Liver (tissue), 3 donors: Measurements from ENCODE around the gene FARS2.

Experiments
- TAF1 ChIP-seq: conservative IDR thresholded peaks from 2 replicates; pipeline ENCODE4 v1.6.1; 2016; ENCODE audit warnings: antibody characterized with exemption, mild to moderate bottlenecking
- TF ChIP-seq, protein P1 (sequence below): fragments of 150-350 bp; IDR thresholded peaks from 2 replicates; pipeline ENCODE4 v1.5.1; 2017; ENCODE audit warnings: improper control_type of control experiment, low read depth, low read length; ENCODE audit not compliant: missing input control
- donor health status: healthy.
- donor health status: healthy.

DNA sequence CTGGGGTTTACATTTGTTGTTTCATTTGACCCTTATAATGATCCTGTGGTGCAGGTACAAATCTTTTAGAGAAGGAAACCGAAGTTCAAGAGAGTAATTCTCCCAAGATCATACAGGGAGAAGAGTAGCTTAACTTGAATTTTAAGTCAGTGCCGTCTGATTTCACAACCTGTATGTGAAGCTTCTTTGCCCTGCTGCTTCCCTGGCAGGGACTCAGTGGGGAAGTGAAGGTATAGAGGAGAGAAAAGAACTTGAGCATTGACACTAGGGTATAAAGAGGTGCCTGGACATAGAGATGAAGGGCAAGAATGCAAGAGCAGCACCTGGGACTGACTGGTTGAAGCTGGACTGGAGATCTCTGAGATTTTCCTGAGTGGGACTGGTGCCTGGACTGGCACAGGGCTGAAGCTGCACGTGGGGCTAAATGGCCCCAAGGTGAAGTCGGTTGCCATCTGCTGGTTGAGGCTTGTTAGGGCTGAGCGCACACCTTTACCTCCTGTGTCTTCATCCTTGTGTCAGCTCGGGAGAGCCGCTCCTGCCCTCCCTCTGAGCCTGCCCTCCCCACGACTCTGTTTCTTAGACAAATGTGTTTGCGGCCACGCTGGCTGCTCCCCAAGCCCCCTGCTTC lies 41.8 kb downstream of the FARS2 start:
- no peak for TF ChIP-seq TAF1
- TF ChIP-seq, protein P1, sequence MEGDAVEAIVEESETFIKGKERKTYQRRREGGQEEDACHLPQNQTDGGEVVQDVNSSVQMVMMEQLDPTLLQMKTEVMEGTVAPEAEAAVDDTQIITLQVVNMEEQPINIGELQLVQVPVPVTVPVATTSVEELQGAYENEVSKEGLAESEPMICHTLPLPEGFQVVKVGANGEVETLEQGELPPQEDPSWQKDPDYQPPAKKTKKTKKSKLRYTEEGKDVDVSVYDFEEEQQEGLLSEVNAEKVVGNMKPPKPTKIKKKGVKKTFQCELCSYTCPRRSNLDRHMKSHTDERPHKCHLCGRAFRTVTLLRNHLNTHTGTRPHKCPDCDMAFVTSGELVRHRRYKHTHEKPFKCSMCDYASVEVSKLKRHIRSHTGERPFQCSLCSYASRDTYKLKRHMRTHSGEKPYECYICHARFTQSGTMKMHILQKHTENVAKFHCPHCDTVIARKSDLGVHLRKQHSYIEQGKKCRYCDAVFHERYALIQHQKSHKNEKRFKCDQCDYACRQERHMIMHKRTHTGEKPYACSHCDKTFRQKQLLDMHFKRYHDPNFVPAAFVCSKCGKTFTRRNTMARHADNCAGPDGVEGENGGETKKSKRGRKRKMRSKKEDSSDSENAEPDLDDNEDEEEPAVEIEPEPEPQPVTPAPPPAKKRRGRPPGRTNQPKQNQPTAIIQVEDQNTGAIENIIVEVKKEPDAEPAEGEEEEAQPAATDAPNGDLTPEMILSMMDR, result peak; percentile 78
